Activated CD8-positive, alpha-beta memory T cell treated with anti-CD3 and anti-CD28 coated beads, Interleukin-2, amount 50 U/mL, for 24 hours (primary cell): ENCODE measurements around the gene GABARAP.

Source experiments
- DNase-seq: peaks from one replicate; pipeline ENCODE4 v3.0.0-alpha.2; 2020; ENCODE audit errors: extremely low read depth

GABARAP gene

GRCh38 chr17:7207120-7208001 lies 34.9 kb downstream of the GABARAP start:
- DNase-seq = no peak

- DNase-seq = no peak
These were observed 36.7 kb downstream of the GABARAP start for GRCh38 chr17:7205561-7205960.

GRCh38 chr17:7204828-7205461 lies 37.3 kb downstream of the GABARAP start:
- peak; percentile 87 for DNase-seq

- DNase-seq = no peak
These were observed 37.9 kb downstream of the GABARAP start for GRCh38 chr17:7204336-7204735.

GRCh38 chr17:7203391-7203790 lies 38.9 kb downstream of the GABARAP start:
- no peak for DNase-seq

GRCh38 chr17:7196651-7197401 lies 45.4 kb downstream of the GABARAP start:
- no peak for DNase-seq

- DNase-seq = no peak
These were observed 46.3 kb downstream of the GABARAP start for GRCh38 chr17:7195971-7196370.

GRCh38 chr17:7192271-7192937 lies 49.8 kb downstream of the GABARAP start:
- no peak for DNase-seq

- no peak for DNase-seq
These were observed 50.5 kb downstream of the GABARAP start for GRCh38 chr17:7191571-7192270.

- no peak for DNase-seq
These were observed 51.2 kb downstream of the GABARAP start for GRCh38 chr17:7191069-7191468.

GRCh38 chr17:7190276-7190917 lies 51.9 kb downstream of the GABARAP start:
- no peak for DNase-seq
